Tibial nerve (tissue), 4 donors: ENCODE results near the gene EAF2. TPM values are rescaled to one million over a fixed set of nuclear protein-coding genes. Genes with fewer than 3 reads are reported as not detected.

Experiments used
- DNase-seq, 2 donors: peaks; one replicate each; pipeline ENCODE4 v3.0.0-alpha.2; 2019; ENCODE audit warnings: low spot score in 2 of 2
- H3K27ac ChIP-seq, 4 donors: fragments of 200-600 bp; sonication (generic) in 3 of 4; one replicate each; pipeline ENCODE4 v1.5.1; 2017 to 2019; ENCODE audit warnings: mild to moderate bottlenecking in 1 of 4
- H3K27me3 ChIP-seq, 2 donors: fragments of 200-600 bp; sonication (generic) in 1 of 2; one replicate each; pipeline versions ENCODE4 v1.5.1 to v1.6.0; 2017 to 2019
- H3K36me3 ChIP-seq, 3 donors: fragments of 200-600 bp; sonication (generic); one replicate each; pipeline ENCODE4 v1.5.1; 2018 to 2019
- H3K4me1 ChIP-seq, 4 donors: fragments of 200-600 bp; sonication (generic) in 3 of 4; one replicate each; pipeline ENCODE4 v1.5.1; 2017 to 2019
- H3K4me3 ChIP-seq, 4 donors: fragments of 200-600 bp; sonication (generic) in 3 of 4; one replicate each; pipeline ENCODE4 v1.5.1; 2017 to 2019; ENCODE audit warnings: mild to moderate bottlenecking in 1 of 4, moderate library complexity in 1 of 4
- H3K9me3 ChIP-seq, 4 donors: fragments of 200-600 bp; sonication (generic) in 3 of 4; one replicate each; pipeline ENCODE4 v1.5.1; 2017 to 2019
- CTCF ChIP-seq, 5 experiments: fragments of 200-600 bp in 3 of 5; fragments of 450-650 bp in 2 of 5; sonication (generic) in 3 of 5; IDR thresholded peaks; one replicate each; pipeline ENCODE4 v1.5.1; 2016 to 2019; ENCODE audit warnings: antibody characterized with exemption in 5 of 5, mild to moderate bottlenecking in 3 of 5, moderate library complexity in 2 of 5
- EP300 ChIP-seq, 2 donors: sonication (generic); formaldehyde crosslinking; IDR thresholded peaks; one replicate each; pipeline ENCODE4 v1.6.1; 2017; ENCODE audit warnings: antibody characterized with exemption in 2 of 2, mild to moderate bottlenecking in 1 of 2
- POLR2A ChIP-seq, 2 donors: fragments of 450-650 bp; IDR thresholded peaks; one replicate each; pipeline ENCODE4 v1.6.1; 2017; ENCODE audit warnings: antibody characterized with exemption in 2 of 2, mild to moderate bottlenecking in 2 of 2, moderate library complexity in 2 of 2
- WGBS, 2 donors: methylation state at CpG; one replicate each; pipeline ENCODE4 v1.1.5; 2018; 5-methylcytosine and 5-hydroxymethylcytosine counted together
- total RNA-seq, 4 donors: library from RNA; depleted of rRNA; stranded (reverse); fragments of >200 nt; gene quantifications; one replicate each; pipeline ENCODE4 v1.1.0, GENCODE V29; 2016

Gene EAF2
- total RNA-seq, 4 donors from 2014 or later, result 0.98 to 9.4 (median 7.1) TPM

- no peaks in the 10 kb centered on the region for H3K9me3 ChIP-seq
- H3K27me3 ChIP-seq, result no peaks in the 10 kb centered on the region
- no peak for DNase-seq
- no peak overlapping the region for H3K4me3 ChIP-seq
- TF ChIP-seq EP300 (IDR thresholded peaks at IDR 0.05), result no peak
- no peak for TF ChIP-seq POLR2A (IDR thresholded peaks at IDR 0.05)
- no peak for TF ChIP-seq CTCF (IDR thresholded peaks at IDR 0.05)
- H3K36me3 ChIP-seq, result peaks cover 0 to 28% (median 0%) of the 10 kb centered on the region in 3 donors
- no peak overlapping the region for H3K27ac ChIP-seq
- H3K4me1 ChIP-seq, result no peaks in the 10 kb centered on the region
These were observed 34.1 kb upstream of the EAF2 start for GRCh38 chr3:121800906-121801305.

GRCh38 chr3:121803771-121804320, 31.2 kb upstream of the EAF2 start:
- no peaks in the 10 kb centered on the region for H3K27me3 ChIP-seq
- DNase-seq, result no peak
- no peak overlapping the region for H3K27ac ChIP-seq
- 91 to 93% methylated on average over 2 of the region's 2 CpGs for WGBS, 2 donors
- TF ChIP-seq EP300 (IDR thresholded peaks at IDR 0.05) (no peak), POLR2A (IDR thresholded peaks at IDR 0.05) (no peak), CTCF (IDR thresholded peaks at IDR 0.05) (no peak)
- H3K4me3 ChIP-seq, result no peak overlapping the region
- peaks cover 0 to 31% (median 0%) of the 10 kb centered on the region in 3 donors for H3K36me3 ChIP-seq
- H3K4me1 ChIP-seq, result no peaks in the 10 kb centered on the region
- H3K9me3 ChIP-seq, result no peaks in the 10 kb centered on the region

GRCh38 chr3:121809249-121809648, 25.8 kb upstream of the EAF2 start:
- no peak for DNase-seq
- TF ChIP-seq CTCF (IDR thresholded peaks at IDR 0.05) (no peak), EP300 (IDR thresholded peaks at IDR 0.05) (no peak), POLR2A (IDR thresholded peaks at IDR 0.05) (no peak)
- Histone ChIP-seq H3K36me3 (peaks cover 0 to 43% (median 0%) of the 10 kb centered on the region in 3 donors), H3K9me3 (no peaks in the 10 kb centered on the region), H3K27me3 (no peaks in the 10 kb centered on the region), H3K27ac (no peak overlapping the region), H3K4me1 (no peaks in the 10 kb centered on the region), H3K4me3 (no peak overlapping the region)
- WGBS, 2 donors, result 0% methylated on average over 1 of the region's 1 CpG

- DNase-seq, result no peak
- H3K4me3 ChIP-seq, result no peak overlapping the region
- H3K9me3 ChIP-seq, result peaks cover 0 to 12% (median 2%) of the 10 kb centered on the region in 4 donors
- peaks cover 0 to 70% (median 0%) of the 10 kb centered on the region in 3 donors for H3K36me3 ChIP-seq
- no peaks in the 10 kb centered on the region for H3K4me1 ChIP-seq
- H3K27me3 ChIP-seq, result no peaks in the 10 kb centered on the region
- TF ChIP-seq CTCF (IDR thresholded peaks at IDR 0.05) (no peak), POLR2A (IDR thresholded peaks at IDR 0.05) (no peak), EP300 (IDR thresholded peaks at IDR 0.05) (no peak)
- H3K27ac ChIP-seq, result no peak overlapping the region
These were observed 17.3 kb upstream of the EAF2 start for GRCh38 chr3:121817753-121818152.

GRCh38 chr3:121818578-121818977, 16.4 kb upstream of the EAF2 start:
- 87 to 89% methylated on average over 2 of the region's 2 CpGs for WGBS, 2 donors
- Histone ChIP-seq H3K36me3 (peaks cover 0 to 79% (median 0%) of the 10 kb centered on the region in 3 donors), H3K4me1 (no peaks in the 10 kb centered on the region), H3K27me3 (no peaks in the 10 kb centered on the region), H3K4me3 (no peak overlapping the region), H3K27ac (no peak overlapping the region), H3K9me3 (peaks cover 0 to 20% (median 5%) of the 10 kb centered on the region in 4 donors)
- DNase-seq, result no peak
- TF ChIP-seq EP300 (IDR thresholded peaks at IDR 0.05) (no peak), POLR2A (IDR thresholded peaks at IDR 0.05) (no peak), CTCF (IDR thresholded peaks at IDR 0.05) (no peak)
